Endodermal cell (in vitro differentiated cells): Measurements from ENCODE around the gene COL20A1. TPM values are rescaled to one million over a fixed set of nuclear protein-coding genes. Genes with fewer than 3 reads are reported as not detected.
"Not testable (repeated sequence)": the region's sequence is repeated elsewhere in the genome, so short reads cannot be mapped to it uniquely, and the experiment has no call there.

Experiments used
- DNase-seq: peaks from one replicate; pipeline ENCODE4 v3.0.0-alpha.2; 2017
- H3K27ac ChIP-seq: 2 replicates; pipeline ENCODE4 v1.5.1; 2013; ENCODE audit warnings: mild to moderate bottlenecking, low read depth, low read length, moderate library complexity
- H3K27me3 ChIP-seq: 2 replicates; pipeline ENCODE4 v1.6.1; 2013; ENCODE audit warnings: mild to moderate bottlenecking, low read length, moderate library complexity; ENCODE audit not compliant: insufficient read depth, control insufficient read depth, poor library complexity, severe bottlenecking
- H3K36me3 ChIP-seq: 2 replicates; pipeline ENCODE4 v1.7.0; 2013; ENCODE audit warnings: mild to moderate bottlenecking, low read length, moderate library complexity; ENCODE audit not compliant: control insufficient read depth, insufficient read depth
- H3K4me1 ChIP-seq: one replicate; pipeline ENCODE4 v1.7.0; 2013; ENCODE audit warnings: low read length; ENCODE audit not compliant: control insufficient read depth, insufficient read depth
- H3K4me3 ChIP-seq: 2 replicates; pipeline ENCODE4 v1.5.1; 2013; ENCODE audit warnings: mild to moderate bottlenecking, low read length, moderate library complexity
- H3K9ac ChIP-seq: 2 replicates; pipeline ENCODE4 v1.6.1; 2013; ENCODE audit warnings: mild to moderate bottlenecking, low read length, moderate library complexity; ENCODE audit not compliant: poor library complexity, severe bottlenecking; ENCODE audit errors: extremely low read depth
- H3K9me3 ChIP-seq: 2 replicates; pipeline ENCODE4 v1.6.1; 2013; ENCODE audit warnings: mild to moderate bottlenecking, low read length, moderate library complexity; ENCODE audit not compliant: control insufficient read depth
- H3K27ac Mint-ChIP-seq: 2 replicates; pipeline ENCODE4 v1.8.0; 2020; ENCODE audit warnings: mixed read lengths
- H3K27me3 Mint-ChIP-seq: 2 replicates; pipeline ENCODE4 v1.8.0; 2021; ENCODE audit warnings: mild to moderate bottlenecking, mixed read lengths; ENCODE audit not compliant: insufficient read depth
- H3K36me3 Mint-ChIP-seq: 2 replicates; pipeline ENCODE4 v1.8.0; 2020; ENCODE audit warnings: low read depth, mixed read lengths
- H3K4me1 Mint-ChIP-seq: 2 replicates; pipeline ENCODE4 v1.8.0; 2020; ENCODE audit warnings: mixed read lengths
- H3K4me3 Mint-ChIP-seq: 2 replicates; pipeline ENCODE4 v1.8.0; 2020; ENCODE audit warnings: mild to moderate bottlenecking, moderate library complexity, mixed read lengths
- H3K9me3 Mint-ChIP-seq: 2 replicates; pipeline ENCODE4 v1.8.0; 2020; ENCODE audit warnings: mild to moderate bottlenecking, mixed read lengths
- CTCF ChIP-seq: fragments of 200-600 bp; sonication (generic); conservative IDR thresholded peaks from 2 replicates; pipeline ENCODE4 v1.5.0; 2021; ENCODE audit warnings: antibody characterized with exemption, mild to moderate bottlenecking
- WGBS, 2 experiments: methylation state at CpG; one replicate each; pipeline versions ENCODE4 v1.1.5 to v1.1.7; 2013; ENCODE audit warnings: missing lambda C conversion rate in 2 of 2, mixed read lengths in 1 of 2; ENCODE audit not compliant: insufficient coverage in 1 of 2, insufficient read length in 1 of 2; 5-methylcytosine and 5-hydroxymethylcytosine counted together
- total RNA-seq, 2 donors: library from RNA; stranded (reverse); fragmentation: NEBNext Ultra II Directional in 1 of 2; extraction: Animal tissue kit (Norgen Biotek cat#: 25700) in 1 of 2; gene quantifications; 2 replicates in 1 of 2; 3 replicates in 1 of 2; pipeline ENCODE4 v1.2.1, GENCODE V29; 2021

The COL20A1 gene
- total RNA-seq, 2 donors from 2014 or later: 0.44 TPM; not detected in 1

GRCh38 chr20:63378626-63379025 lies 85.6 kb downstream of the COL20A1 start:
- peak; percentile 79 for DNase-seq
- Mint-ChIP-seq H3K27ac (no peak overlapping the region), H3K4me3 (no peak overlapping the region), H3K4me1 (peaks cover 2% of the 10 kb centered on the region), H3K27me3 (no peaks in the 10 kb centered on the region), H3K9me3 (no peaks in the 10 kb centered on the region), H3K36me3 (no peaks in the 10 kb centered on the region)
- TF ChIP-seq CTCF: peak; percentile 50
- H3K4me3 ChIP-seq: no peak overlapping the region
- no peaks in the 10 kb centered on the region for H3K9me3 ChIP-seq
- H3K27me3 ChIP-seq: no peaks in the 10 kb centered on the region
- peak overlapping the region; percentile 97 for H3K27ac ChIP-seq
- no peak overlapping the region for H3K9ac ChIP-seq
- no peaks in the 10 kb centered on the region for H3K36me3 ChIP-seq
- WGBS, 2 experiments: 69 to 80% methylated on average over 10 to 12 of the region's 12 CpGs
- no peaks in the 10 kb centered on the region for H3K4me1 ChIP-seq

- no peak overlapping the region for H3K9ac ChIP-seq
- 91 to 92% methylated on average over 5 to 11 of the region's 11 CpGs for WGBS, 2 experiments
- peaks cover 2% of the 10 kb centered on the region for H3K4me1 Mint-ChIP-seq
- DNase-seq: no peak
- no peaks in the 10 kb centered on the region for H3K27me3 Mint-ChIP-seq
- H3K4me3 Mint-ChIP-seq: no peak overlapping the region
- peaks cover under 1% of the 10 kb centered on the region for H3K9me3 Mint-ChIP-seq
- H3K9me3 ChIP-seq: no peaks in the 10 kb centered on the region
- H3K4me3 ChIP-seq: no peak overlapping the region
- H3K27ac Mint-ChIP-seq: no peak overlapping the region
- no peaks in the 10 kb centered on the region for H3K27me3 ChIP-seq
- no peaks in the 10 kb centered on the region for H3K36me3 ChIP-seq
- peak overlapping the region; percentile 97 for H3K27ac ChIP-seq
- H3K36me3 Mint-ChIP-seq: no peaks in the 10 kb centered on the region
- H3K4me1 ChIP-seq: no peaks in the 10 kb centered on the region
- no peak for TF ChIP-seq CTCF
Observed at GRCh38 chr20:63379296-63379695, 86.3 kb downstream of the COL20A1 start.

- not testable (repeated sequence) for H3K27ac Mint-ChIP-seq, H3K9me3 ChIP-seq, H3K36me3 ChIP-seq, H3K4me1 ChIP-seq, H3K9ac ChIP-seq, H3K4me3 Mint-ChIP-seq, H3K9me3 Mint-ChIP-seq, H3K27me3 Mint-ChIP-seq, H3K4me1 Mint-ChIP-seq, H3K27me3 ChIP-seq, H3K36me3 Mint-ChIP-seq, H3K4me3 ChIP-seq, H3K27ac ChIP-seq, DNase-seq
- 92 to 98% methylated on average over 6 to 9 of the region's 9 CpGs for WGBS, 2 experiments
Observed at GRCh38 chr20:63379872-63380271, 86.9 kb downstream of the COL20A1 start.

- H3K4me1 Mint-ChIP-seq: peaks cover 2% of the 10 kb centered on the region
- no peak for TF ChIP-seq CTCF
Observed at GRCh38 chr20:63380346-63380870, 87.4 kb downstream of the COL20A1 start.

More at GRCh38 chr20:63380346-63380870, 87.4 kb downstream of the COL20A1 start:
- Histone ChIP-seq H3K4me3 (no peak overlapping the region), H3K9me3 (peaks cover 4% of the 10 kb centered on the region), H3K9ac (no peak overlapping the region), H3K27me3 (no peaks in the 10 kb centered on the region), H3K4me1 (no peaks in the 10 kb centered on the region), H3K27ac (no peak overlapping the region), H3K36me3 (no peaks in the 10 kb centered on the region)
- 93% methylated on average over 16 to 21 of the region's 21 CpGs for WGBS, 2 experiments
- no peaks in the 10 kb centered on the region for H3K36me3 Mint-ChIP-seq
- H3K27ac Mint-ChIP-seq: no peak overlapping the region
- DNase-seq: no peak
- no peak overlapping the region for H3K4me3 Mint-ChIP-seq
- H3K9me3 Mint-ChIP-seq: peaks cover 10% of the 10 kb centered on the region
- H3K27me3 Mint-ChIP-seq: no peaks in the 10 kb centered on the region
